Progenitor cell of endocrine pancreas (in vitro differentiated cells): ENCODE data around the gene LYRM2. TPM values are rescaled to one million over a fixed set of nuclear protein-coding genes. Genes with fewer than 3 reads are reported as not detected.
A peak's percentile ranks its signal among the peaks of the same experiment; 100 is the strongest.

Source experiments
- DNase-seq: peaks from one replicate; pipeline ENCODE4 v3.0.0; 2021; ENCODE audit warnings: low spot score; ENCODE audit not compliant: unreplicated experiment
- H3K27ac Mint-ChIP-seq: 2 replicates; pipeline ENCODE4 v1.8.0; 2021; ENCODE audit warnings: mild to moderate bottlenecking, moderate library complexity, mixed read lengths
- H3K27me3 Mint-ChIP-seq: 2 replicates; pipeline ENCODE4 v1.8.0; 2021; ENCODE audit warnings: mixed read lengths
- H3K36me3 Mint-ChIP-seq: 2 replicates; pipeline ENCODE4 v1.8.0; 2022; ENCODE audit warnings: mixed read lengths; ENCODE audit not compliant: insufficient read depth
- H3K4me1 Mint-ChIP-seq: 2 replicates; pipeline ENCODE4 v1.8.0; 2021; ENCODE audit warnings: low read depth, mixed read lengths
- H3K4me3 Mint-ChIP-seq: 2 replicates; pipeline ENCODE4 v1.8.0; 2021; ENCODE audit warnings: low read depth, mild to moderate bottlenecking, moderate library complexity, mixed read lengths
- H3K9me3 Mint-ChIP-seq: 2 replicates; pipeline ENCODE4 v1.8.0; 2021; ENCODE audit warnings: low read depth, mixed read lengths
- total RNA-seq: library from RNA; stranded (reverse); gene quantifications from 2 replicates; pipeline ENCODE4 v1.2.1, GENCODE V29; 2021
- TF ChIP-seq, protein P1 (sequence below): fragments of 200-600 bp; sonication (generic); IDR thresholded peaks from one replicate; pipeline ENCODE4 v1.5.0; 2021; ENCODE audit warnings: antibody characterized with exemption, mild to moderate bottlenecking; ENCODE audit not compliant: unreplicated experiment

Gene LYRM2
- total RNA-seq, 1 donor from 2014 or later, result 46.5 TPM

DNA sequence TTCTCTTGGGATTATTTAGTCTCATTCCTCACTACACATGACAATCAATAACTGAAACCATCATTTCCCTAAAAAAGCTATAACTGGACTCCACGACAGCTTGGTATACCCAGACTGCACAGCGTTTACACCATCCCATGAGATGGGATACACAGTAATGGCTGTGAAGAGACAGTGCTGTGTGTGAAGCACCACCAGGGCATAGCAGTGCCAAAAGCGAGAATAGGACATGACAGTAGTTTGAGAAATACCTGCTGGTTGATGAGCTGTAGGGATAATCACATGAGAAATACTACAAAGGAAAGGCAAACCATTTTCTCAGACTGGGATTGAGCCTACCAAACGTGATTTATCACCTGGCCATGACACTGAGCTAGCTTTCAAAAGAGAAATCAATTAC, 22.4 kb upstream of the LYRM2 start:
- peaks cover 19% of the 10 kb centered on the region for H3K36me3 Mint-ChIP-seq
- no peaks in the 10 kb centered on the region for H3K27me3 Mint-ChIP-seq

DNA sequence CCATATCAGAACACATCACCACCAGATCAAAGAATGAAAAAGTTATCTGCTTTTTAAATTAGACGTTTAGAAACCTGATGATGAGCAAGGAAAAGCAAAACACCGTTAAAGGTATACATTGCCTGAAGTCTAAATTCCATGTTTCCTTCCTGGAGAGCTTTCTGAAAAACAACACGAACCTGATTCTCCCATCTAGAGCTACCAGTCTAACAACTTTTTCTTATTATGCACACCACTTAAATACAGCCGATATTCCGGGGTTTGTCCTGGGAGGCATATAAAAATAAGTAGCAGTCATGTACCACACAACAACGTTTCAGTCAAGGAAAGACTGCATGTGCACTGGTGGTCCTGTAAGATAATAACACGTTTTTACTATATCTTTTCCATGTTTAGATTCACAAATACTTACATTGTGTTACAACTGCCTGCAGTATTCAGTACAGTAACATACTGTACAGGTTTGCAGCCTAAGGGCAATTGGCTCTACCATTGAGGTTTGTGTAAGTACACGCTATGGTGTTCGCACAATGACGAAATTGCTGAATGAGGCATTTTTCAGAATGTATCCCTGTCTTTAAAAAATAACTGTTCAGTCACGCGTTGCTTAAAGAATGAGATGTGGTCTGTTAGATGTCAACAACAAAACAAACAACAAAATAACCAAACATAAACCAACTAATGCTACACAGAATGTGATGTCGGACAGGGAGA, 19.1 kb upstream of the LYRM2 start:
- Mint-ChIP-seq H3K4me3 (no peak overlapping the region), H3K27me3 (no peaks in the 10 kb centered on the region), H3K4me1 (no peaks in the 10 kb centered on the region), H3K36me3 (peaks cover 14% of the 10 kb centered on the region), H3K9me3 (no peaks in the 10 kb centered on the region), H3K27ac (no peak overlapping the region)
- DNase-seq, result no peak
- TF ChIP-seq, protein P1, sequence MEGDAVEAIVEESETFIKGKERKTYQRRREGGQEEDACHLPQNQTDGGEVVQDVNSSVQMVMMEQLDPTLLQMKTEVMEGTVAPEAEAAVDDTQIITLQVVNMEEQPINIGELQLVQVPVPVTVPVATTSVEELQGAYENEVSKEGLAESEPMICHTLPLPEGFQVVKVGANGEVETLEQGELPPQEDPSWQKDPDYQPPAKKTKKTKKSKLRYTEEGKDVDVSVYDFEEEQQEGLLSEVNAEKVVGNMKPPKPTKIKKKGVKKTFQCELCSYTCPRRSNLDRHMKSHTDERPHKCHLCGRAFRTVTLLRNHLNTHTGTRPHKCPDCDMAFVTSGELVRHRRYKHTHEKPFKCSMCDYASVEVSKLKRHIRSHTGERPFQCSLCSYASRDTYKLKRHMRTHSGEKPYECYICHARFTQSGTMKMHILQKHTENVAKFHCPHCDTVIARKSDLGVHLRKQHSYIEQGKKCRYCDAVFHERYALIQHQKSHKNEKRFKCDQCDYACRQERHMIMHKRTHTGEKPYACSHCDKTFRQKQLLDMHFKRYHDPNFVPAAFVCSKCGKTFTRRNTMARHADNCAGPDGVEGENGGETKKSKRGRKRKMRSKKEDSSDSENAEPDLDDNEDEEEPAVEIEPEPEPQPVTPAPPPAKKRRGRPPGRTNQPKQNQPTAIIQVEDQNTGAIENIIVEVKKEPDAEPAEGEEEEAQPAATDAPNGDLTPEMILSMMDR, result no peak

More for the DNA sequence above, 22.4 kb upstream of the LYRM2 start:
- TF ChIP-seq, protein P1, result no peak
- DNase-seq, result no peak
- Mint-ChIP-seq H3K4me1 (no peaks in the 10 kb centered on the region), H3K9me3 (no peaks in the 10 kb centered on the region), H3K4me3 (no peak overlapping the region), H3K27ac (no peak overlapping the region)

DNA sequence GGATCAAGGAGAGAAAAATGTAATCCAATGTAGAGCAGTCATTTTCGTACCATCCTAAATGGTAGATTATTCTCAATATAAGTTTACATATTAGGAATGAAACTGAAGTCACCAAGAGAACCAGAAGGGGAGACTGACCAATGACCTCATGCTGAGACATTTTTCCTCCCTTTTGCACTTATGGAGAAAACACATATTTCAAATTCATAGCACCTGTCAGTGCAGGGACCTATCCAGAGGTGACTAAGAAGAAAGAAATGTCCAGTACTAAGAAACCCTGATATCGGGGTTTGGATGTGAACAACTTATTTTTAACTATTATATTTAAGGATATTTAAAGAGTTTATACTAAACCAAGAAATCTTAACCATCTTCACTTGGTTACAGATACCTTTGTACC, 16.6 kb upstream of the LYRM2 start:
- Mint-ChIP-seq H3K27me3 (no peaks in the 10 kb centered on the region), H3K9me3 (no peaks in the 10 kb centered on the region), H3K27ac (peak overlapping the region; percentile 84), H3K36me3 (peaks cover 9% of the 10 kb centered on the region), H3K4me3 (no peak overlapping the region), H3K4me1 (no peaks in the 10 kb centered on the region)
- TF ChIP-seq, protein P1, result no peak
- DNase-seq, result no peak

DNA sequence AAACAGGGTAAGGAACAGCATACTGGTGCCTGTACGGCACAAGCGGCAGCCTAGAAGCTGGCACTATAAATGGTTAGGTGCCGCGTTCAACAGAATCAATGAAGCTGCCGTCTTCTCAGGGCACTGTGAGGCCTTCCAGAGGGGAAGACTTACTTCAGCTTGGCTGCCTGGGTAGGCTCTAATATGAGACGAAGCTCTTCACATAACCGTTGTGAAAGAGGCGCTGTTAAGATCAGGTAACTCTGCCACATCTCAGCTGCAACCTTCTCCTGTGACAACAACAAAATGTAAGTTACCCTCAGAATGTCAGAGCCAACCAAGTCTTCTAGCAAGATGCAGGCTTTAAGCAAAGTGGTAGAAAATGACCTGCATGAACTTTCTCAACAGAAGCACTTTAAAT, 12.0 kb upstream of the LYRM2 start:
- TF ChIP-seq, protein P1, result no peak
- Mint-ChIP-seq H3K4me1 (no peaks in the 10 kb centered on the region), H3K9me3 (no peaks in the 10 kb centered on the region), H3K27ac (no peak overlapping the region), H3K27me3 (no peaks in the 10 kb centered on the region), H3K4me3 (no peak overlapping the region), H3K36me3 (peaks cover 16% of the 10 kb centered on the region)
- no peak for DNase-seq

DNA sequence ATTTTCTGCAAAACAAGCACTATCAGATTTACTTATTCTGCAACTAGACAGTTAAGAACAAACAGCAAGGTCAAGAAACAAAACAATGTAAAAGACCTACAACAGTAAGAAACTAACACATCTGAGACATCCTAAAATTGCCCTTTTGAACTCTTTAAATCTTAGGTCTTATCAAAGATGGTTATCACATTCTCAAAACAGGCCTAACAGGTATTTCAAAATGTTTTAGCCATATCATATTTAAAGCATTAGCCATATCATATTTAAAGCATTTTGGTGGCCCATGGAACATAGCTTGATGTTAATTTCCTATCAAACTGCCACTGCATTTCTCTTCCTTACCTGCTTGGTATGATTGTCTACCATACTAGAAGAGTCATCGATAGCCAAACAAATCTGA, 11.1 kb upstream of the LYRM2 start:
- H3K27me3 Mint-ChIP-seq, result no peaks in the 10 kb centered on the region
- no peaks in the 10 kb centered on the region for H3K9me3 Mint-ChIP-seq
- DNase-seq, result no peak
- no peak overlapping the region for H3K27ac Mint-ChIP-seq
- TF ChIP-seq, protein P1, result no peak
- H3K36me3 Mint-ChIP-seq, result peaks cover 14% of the 10 kb centered on the region
- H3K4me3 Mint-ChIP-seq, result no peak overlapping the region
- H3K4me1 Mint-ChIP-seq, result no peaks in the 10 kb centered on the region
